CD14-positive monocyte (primary cell): Measurements from ENCODE around the gene SMAD3. TPM values are rescaled to one million over a fixed set of nuclear protein-coding genes. Genes with fewer than 3 reads are reported as not detected.

Source experiments
- DNase-seq, 3 donors: peaks; one replicate each; pipeline ENCODE4 v3.0.0-alpha.2; 2011 to 2022
- H2AFZ ChIP-seq: 2 replicates; pipeline ENCODE4 v1.6.0; 2012; ENCODE audit warnings: mild to moderate bottlenecking, low read depth, low read length, inconsistent platforms; ENCODE audit not compliant: insufficient read depth, poor library complexity, severe bottlenecking
- H3K27ac ChIP-seq, 2 donors: 1 replicate in 1 of 2; 2 replicates in 1 of 2; pipeline ENCODE4 v1.5.1; 2012 to 2013; ENCODE audit warnings: low read length in 2 of 2, control low read depth in 1 of 2, inconsistent platforms in 1 of 2, low read depth in 1 of 2, mild to moderate bottlenecking in 1 of 2
- H3K27me3 ChIP-seq, 2 donors: one replicate each; pipeline versions ENCODE4 v1.6.0 to v1.6.1; 2011 to 2013; ENCODE audit warnings: low read length in 2 of 2; ENCODE audit not compliant: control insufficient read depth in 2 of 2, insufficient read depth in 2 of 2
- H3K36me3 ChIP-seq, 2 donors: replicated peaks in 1 of 2; 1 replicate in 1 of 2; 2 replicates in 1 of 2; pipeline versions ENCODE4 v1.5.1 to v1.6.1; 2012 to 2013; ENCODE audit warnings: low read length in 2 of 2, control low read depth in 1 of 2, inconsistent platforms in 1 of 2, mild to moderate bottlenecking in 1 of 2; ENCODE audit not compliant: insufficient read depth in 2 of 2, control insufficient read depth in 1 of 2
- H3K4me1 ChIP-seq, 2 donors: 1 replicate in 1 of 2; 2 replicates in 1 of 2; pipeline versions ENCODE4 v1.5.1 to v1.6.1; 2012 to 2013; ENCODE audit warnings: low read length in 2 of 2, control low read depth in 1 of 2, inconsistent platforms in 1 of 2, mild to moderate bottlenecking in 1 of 2, moderate library complexity in 1 of 2; ENCODE audit not compliant: insufficient read depth in 2 of 2, control insufficient read depth in 1 of 2
- H3K4me2 ChIP-seq: replicated peaks from 2 replicates; pipeline ENCODE3; 2012; ENCODE audit warnings: low read length, moderate library complexity, mild to moderate bottlenecking; ENCODE audit not compliant: poor library complexity, severe bottlenecking; ENCODE audit errors: extremely low read depth
- H3K4me3 ChIP-seq, 3 experiments: fragments of 200-600 bp in 1 of 3; sonication (generic) in 1 of 3; replicated peaks in 1 of 3; 1 replicate in 2 of 3; 2 replicates in 1 of 3; pipeline ENCODE4 v1.5.1; 2011 to 2013; ENCODE audit warnings: low read length in 3 of 3, mild to moderate bottlenecking in 3 of 3, control low read depth in 2 of 3, low read depth in 2 of 3, inconsistent platforms in 1 of 3, moderate library complexity in 1 of 3
- H3K79me2 ChIP-seq: 2 replicates; pipeline ENCODE4 v1.6.0; 2012; ENCODE audit warnings: mild to moderate bottlenecking, control low read depth, inconsistent platforms, low read length, moderate library complexity; ENCODE audit not compliant: insufficient read depth
- H3K9ac ChIP-seq: 2 replicates; pipeline ENCODE4 v1.6.0; 2017; ENCODE audit warnings: low read length, mild to moderate bottlenecking; ENCODE audit not compliant: insufficient read depth, poor library complexity, severe bottlenecking
- H3K9me3 ChIP-seq, 2 donors: replicated peaks in 1 of 2; 1 replicate in 1 of 2; 2 replicates in 1 of 2; pipeline versions ENCODE4 v1.5.1 to v1.6.1; 2012 to 2013; ENCODE audit warnings: low read length in 2 of 2, control low read depth in 1 of 2; ENCODE audit not compliant: control insufficient read depth in 1 of 2, insufficient read depth in 1 of 2
- H4K20me1 ChIP-seq: 2 replicates; pipeline ENCODE4 v1.6.0; 2012; ENCODE audit warnings: mild to moderate bottlenecking, low read length, control low read depth, moderate library complexity; ENCODE audit not compliant: insufficient read depth
- H3K27ac Mint-ChIP-seq, 7 donors: one replicate each; pipeline ENCODE4 v1.8.0; 2020; ENCODE audit warnings: mild to moderate bottlenecking in 7 of 7, mixed read lengths in 7 of 7, moderate library complexity in 6 of 7, inconsistent platforms in 2 of 7
- H3K27me3 Mint-ChIP-seq, 3 donors: one replicate each; pipeline ENCODE4 v1.8.0; 2021 to 2022; ENCODE audit warnings: low read depth in 3 of 3, mild to moderate bottlenecking in 3 of 3, mixed read lengths in 3 of 3, moderate library complexity in 3 of 3, inconsistent platforms in 1 of 3
- H3K36me3 Mint-ChIP-seq, 2 donors: one replicate each; pipeline ENCODE4 v1.8.0; 2020; ENCODE audit warnings: mixed read lengths in 2 of 2, inconsistent platforms in 1 of 2, mild to moderate bottlenecking in 1 of 2
- H3K4me1 Mint-ChIP-seq: one replicate; pipeline ENCODE4 v1.8.0; 2020; ENCODE audit warnings: mild to moderate bottlenecking, mixed read lengths
- H3K4me3 Mint-ChIP-seq, 2 donors: one replicate each; pipeline ENCODE4 v1.8.0; 2020; ENCODE audit warnings: mild to moderate bottlenecking in 2 of 2, mixed read lengths in 2 of 2, moderate library complexity in 1 of 2
- H3K9me3 Mint-ChIP-seq, 7 donors: one replicate each; pipeline ENCODE4 v1.8.0; 2020 to 2022; ENCODE audit warnings: mixed read lengths in 7 of 7, mild to moderate bottlenecking in 6 of 7, moderate library complexity in 6 of 7, inconsistent platforms in 2 of 7
- CTCF ChIP-seq: fragments of 200-600 bp; IDR thresholded peaks from one replicate; pipeline ENCODE4 v1.8.0; 2022; ENCODE audit warnings: antibody characterized with exemption, mild to moderate bottlenecking
- WGBS: methylation state at CpG from one replicate; pipeline ENCODE4 v1.1.5; 2013; ENCODE audit warnings: missing lambda C conversion rate; ENCODE audit not compliant: insufficient coverage; 5-methylcytosine and 5-hydroxymethylcytosine counted together
- intact Hi-C, 2 donors: fragments of 100-400 bp; cut with micrococcal nuclease; formaldehyde crosslinking; loops; one replicate each; pipeline versions ENCODE4 v1.15.0 to v1.15.1; 2023
- polyA plus RNA-seq, 3 donors: library from polyadenylated mRNA; depleted of rRNA in 1 of 3; unstranded in 2 of 3; stranded (reverse) in 1 of 3; fragments of 300-500 nt in 2 of 3; fragments of >200 nt in 1 of 3; fragmentation: Illumina TruSeq in 2 of 3; gene quantifications; 1 replicate in 2 of 3; 2 replicates in 1 of 3; pipeline ENCODE4 v1.2.3, GENCODE V29; 2012 to 2021

SMAD3 gene
- polyA plus RNA-seq, 3 donors = 4.4 to 41.7 (median 5.4) TPM

GRCh38 chr15:67059127-67059553 lies 6.3 kb upstream of the SMAD3 start:
- Histone ChIP-seq H3K4me3 (no peak overlapping the region), H2AFZ (no peak overlapping the region), H3K4me2 (no peak overlapping the region), H3K9ac (no peak overlapping the region), H3K9me3 (no peaks in the 10 kb centered on the region), H3K27me3 (no peaks in the 10 kb centered on the region), H3K79me2 (no peaks in the 10 kb centered on the region), H3K27ac (no peak overlapping the region), H3K4me1 (peaks cover 3 to 5% of the 10 kb centered on the region in 2 donors), H3K36me3 (no peaks in the 10 kb centered on the region), H4K20me1 (no peaks in the 10 kb centered on the region)
- Mint-ChIP-seq H3K9me3 (peaks cover 0 to 2% (median 0%) of the 10 kb centered on the region in 7 donors), H3K27ac (no peak overlapping the region), H3K27me3 (peaks cover 0 to 7% (median 5%) of the 10 kb centered on the region in 3 donors), H3K36me3 (no peaks in the 10 kb centered on the region), H3K4me3 (no peak overlapping the region), H3K4me1 (peaks cover 8% of the 10 kb centered on the region)
- intact Hi-C loops = no loop called here
- TF ChIP-seq CTCF = no peak
- WGBS = 92% methylated on average over 4 of the region's 6 CpGs
- DNase-seq = no peak

GRCh38 chr15:67061811-67062368 lies 3.5 kb upstream of the SMAD3 start:
- Mint-ChIP-seq H3K4me3 (no peak overlapping the region), H3K27ac (no peak overlapping the region), H3K4me1 (peaks cover 14% of the 10 kb centered on the region), H3K9me3 (no peaks in the 10 kb centered on the region), H3K27me3 (peaks cover 2 to 7% (median 6%) of the 10 kb centered on the region in 3 donors), H3K36me3 (peaks cover 0 to 4% of the 10 kb centered on the region in 2 donors)
- Histone ChIP-seq H3K27ac (no peak overlapping the region), H4K20me1 (peaks cover 10% of the 10 kb centered on the region), H3K27me3 (no peaks in the 10 kb centered on the region), H2AFZ (no peak overlapping the region), H3K79me2 (peaks cover 10% of the 10 kb centered on the region), H3K4me2 (no peak overlapping the region), H3K4me3 (no peak overlapping the region), H3K4me1 (peaks cover 14% of the 10 kb centered on the region in 2 donors), H3K9me3 (no peaks in the 10 kb centered on the region), H3K36me3 (no peaks in the 10 kb centered on the region), H3K9ac (no peak overlapping the region)
- intact Hi-C loops = loop anchor here (5.0 to 10.0 kb wide), 3 partner anchors 35 to 193 kb away; partner anchors contain the start of genes AAGAB (in 2 of the 2) and IQCH (in 2 of the 2)
- WGBS = 55% methylated on average over 2 of the region's 3 CpGs
- DNase-seq = no peak
- TF ChIP-seq CTCF = no peak
